ENCODE results near the gene BACH1.

BACH1 gene

GRCh38 chr21:29335720-29336119 is 37.0 kb downstream of the BACH1 start:
- Histone ChIP-seq H3K9ac (ENCODE audit: low read depth, low read length, poor library complexity) (no peak overlapping the region), H3K27me3 (ENCODE audit: control insufficient read depth in 3 of 3, insufficient read depth in 3 of 3, low read depth in 1 of 3, low read length in 3 of 3) (no peaks in the 10 kb centered on the region)

DNA sequence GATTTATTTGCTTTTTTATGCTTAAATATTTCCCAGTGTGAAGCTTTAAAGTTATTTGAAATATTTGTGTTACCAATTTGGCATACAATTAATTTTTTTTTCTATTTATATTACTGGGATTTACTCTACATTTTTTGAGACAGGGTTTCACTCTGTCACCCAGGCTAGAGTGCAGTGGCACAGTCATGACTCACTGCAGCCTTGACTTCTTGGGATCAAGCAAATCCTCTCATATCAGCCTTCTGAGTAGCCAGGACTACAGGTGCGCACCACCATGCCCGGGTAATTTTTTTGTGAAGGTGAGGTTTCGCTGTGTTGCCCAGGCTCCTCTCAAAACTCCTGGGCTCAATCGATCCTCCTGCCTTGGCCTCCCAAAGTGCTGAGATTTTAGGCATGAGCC is 39.5 kb downstream of the BACH1 start:
- Histone ChIP-seq H2BK12ac (ENCODE audit: low read length) (no peak overlapping the region), H3K4me1 (ENCODE audit: control insufficient read depth in 2 of 2, insufficient read depth in 1 of 2, low read depth in 1 of 2, low read length in 2 of 2) (no peaks in the 10 kb centered on the region), H3K27me3 (ENCODE audit: control insufficient read depth in 3 of 3, insufficient read depth in 3 of 3, low read depth in 1 of 3, low read length in 3 of 3) (no peaks in the 10 kb centered on the region), H3K4me3 (ENCODE audit: low read length in 2 of 2) (no peak overlapping the region), H4K8ac (ENCODE audit: low read depth, low read length) (no peak overlapping the region), H3K79me1 (ENCODE audit: low read depth, low read length) (no peaks in the 10 kb centered on the region), H3K14ac (ENCODE audit: low read length) (no peak overlapping the region), H2AK5ac (ENCODE audit: low read depth, low read length) (no peak overlapping the region), H3K4me2 (ENCODE audit: insufficient read depth, low read length, poor library complexity, severe bottlenecking) (no peak overlapping the region), H3K9me3 (replicated peaks in 1 of 2; ENCODE audit: control insufficient read depth in 2 of 2, insufficient read depth in 1 of 2, low read depth in 1 of 2, low read length in 2 of 2) (no peaks in the 10 kb centered on the region), H3K23ac (ENCODE audit: low read depth, low read length, poor library complexity) (no peak overlapping the region), H4K91ac (ENCODE audit: low read depth, low read length, poor library complexity) (no peak overlapping the region), H3K27ac (replicated peaks; ENCODE audit: low read length) (no peak overlapping the region), H3K9ac (ENCODE audit: low read depth, low read length, poor library complexity) (no peak overlapping the region), H3K18ac (ENCODE audit: low read length) (no peak overlapping the region), H2BK120ac (ENCODE audit: low read depth, low read length) (no peak overlapping the region), H3K4ac (ENCODE audit: low read length) (no peak overlapping the region), H2AFZ (ENCODE audit: low read length) (no peak overlapping the region), H2BK5ac (ENCODE audit: low read length) (no peak overlapping the region), H2BK15ac (ENCODE audit: low read length) (no peak overlapping the region), H3K36me3 (replicated peaks in 1 of 2; ENCODE audit: control insufficient read depth in 2 of 2, insufficient read depth in 2 of 2, low read length in 2 of 2) (peaks cover 5 to 76% of the 10 kb centered on the region in 2 donors)
- WGBS, 2 donors (ENCODE audit: extremely low coverage in 2 of 2, insufficient read length in 2 of 2, insufficient replicate concordance in 1 of 2) = no CpG with 5 or more reads among the region's 4 CpGs
- no peak for DNase-seq (ENCODE audit: low spot score)

More at GRCh38 chr21:29335720-29336119, 37.0 kb downstream of the BACH1 start:
- H3K18ac ChIP-seq (ENCODE audit: low read length) = no peak overlapping the region
- H2BK15ac ChIP-seq (ENCODE audit: low read length) = no peak overlapping the region
- peaks cover 3 to 76% of the 10 kb centered on the region in 2 donors for H3K36me3 ChIP-seq (replicated peaks in 1 of 2; ENCODE audit: control insufficient read depth in 2 of 2, insufficient read depth in 2 of 2, low read length in 2 of 2)
- WGBS, 2 donors (ENCODE audit: extremely low coverage in 2 of 2, insufficient read length in 2 of 2, insufficient replicate concordance in 1 of 2) = no CpG with 5 or more reads among the region's 3 CpGs
- no peak overlapping the region for H3K4me3 ChIP-seq (ENCODE audit: low read length in 2 of 2)
- H3K4me1 ChIP-seq (ENCODE audit: control insufficient read depth in 2 of 2, insufficient read depth in 1 of 2, low read depth in 1 of 2, low read length in 2 of 2) = no peaks in the 10 kb centered on the region
- H3K4me2 ChIP-seq (ENCODE audit: insufficient read depth, low read length, poor library complexity, severe bottlenecking) = no peak overlapping the region
- H2AFZ ChIP-seq (ENCODE audit: low read length) = no peak overlapping the region
- no peak overlapping the region for H2BK120ac ChIP-seq (ENCODE audit: low read depth, low read length)
- no peak overlapping the region for H3K4ac ChIP-seq (ENCODE audit: low read length)
- H2BK12ac ChIP-seq (ENCODE audit: low read length) = no peak overlapping the region
- H3K79me1 ChIP-seq (ENCODE audit: low read depth, low read length) = no peaks in the 10 kb centered on the region
- H3K9me3 ChIP-seq (replicated peaks in 1 of 2; ENCODE audit: control insufficient read depth in 2 of 2, insufficient read depth in 1 of 2, low read depth in 1 of 2, low read length in 2 of 2) = no peaks in the 10 kb centered on the region
- no peak overlapping the region for H4K91ac ChIP-seq (ENCODE audit: low read depth, low read length, poor library complexity)
- no peak overlapping the region for H4K8ac ChIP-seq (ENCODE audit: low read depth, low read length)
- no peak overlapping the region for H3K27ac ChIP-seq (replicated peaks; ENCODE audit: low read length)
- no peak overlapping the region for H2AK5ac ChIP-seq (ENCODE audit: low read depth, low read length)
- H3K23ac ChIP-seq (ENCODE audit: low read depth, low read length, poor library complexity) = no peak overlapping the region
- H2BK5ac ChIP-seq (ENCODE audit: low read length) = no peak overlapping the region
- H3K14ac ChIP-seq (ENCODE audit: low read length) = no peak overlapping the region
- DNase-seq (ENCODE audit: low spot score) = no peak

GRCh38 chr21:29340228-29340627 is 41.5 kb downstream of the BACH1 start:
- no peak for DNase-seq (ENCODE audit: low spot score)
- Histone ChIP-seq H3K4me3 (ENCODE audit: low read length in 2 of 2) (no peak overlapping the region), H3K18ac (ENCODE audit: low read length) (no peak overlapping the region), H3K4me1 (ENCODE audit: control insufficient read depth in 2 of 2, insufficient read depth in 1 of 2, low read depth in 1 of 2, low read length in 2 of 2) (no peaks in the 10 kb centered on the region), H2AFZ (ENCODE audit: low read length) (no peak overlapping the region), H3K79me1 (ENCODE audit: low read depth, low read length) (no peaks in the 10 kb centered on the region), H4K91ac (ENCODE audit: low read depth, low read length, poor library complexity) (no peak overlapping the region), H2BK12ac (ENCODE audit: low read length) (no peak overlapping the region), H3K4me2 (ENCODE audit: insufficient read depth, low read length, poor library complexity, severe bottlenecking) (no peak overlapping the region), H3K36me3 (replicated peaks in 1 of 2; ENCODE audit: control insufficient read depth in 2 of 2, insufficient read depth in 2 of 2, low read length in 2 of 2) (peaks cover 7 to 82% of the 10 kb centered on the region in 2 donors), H3K27me3 (ENCODE audit: control insufficient read depth in 3 of 3, insufficient read depth in 3 of 3, low read depth in 1 of 3, low read length in 3 of 3) (no peaks in the 10 kb centered on the region), H2BK120ac (ENCODE audit: low read depth, low read length) (no peak overlapping the region), H2AK5ac (ENCODE audit: low read depth, low read length) (no peak overlapping the region), H3K9ac (ENCODE audit: low read depth, low read length, poor library complexity) (no peak overlapping the region), H2BK5ac (ENCODE audit: low read length) (no peak overlapping the region), H3K27ac (replicated peaks; ENCODE audit: low read length) (no peak overlapping the region), H2BK15ac (ENCODE audit: low read length) (no peak overlapping the region), H3K9me3 (replicated peaks in 1 of 2; ENCODE audit: control insufficient read depth in 2 of 2, insufficient read depth in 1 of 2, low read depth in 1 of 2, low read length in 2 of 2) (no peaks in the 10 kb centered on the region), H4K8ac (ENCODE audit: low read depth, low read length) (no peak overlapping the region), H3K4ac (ENCODE audit: low read length) (no peak overlapping the region), H3K14ac (ENCODE audit: low read length) (no peak overlapping the region), H3K23ac (ENCODE audit: low read depth, low read length, poor library complexity) (no peak overlapping the region)

DNA sequence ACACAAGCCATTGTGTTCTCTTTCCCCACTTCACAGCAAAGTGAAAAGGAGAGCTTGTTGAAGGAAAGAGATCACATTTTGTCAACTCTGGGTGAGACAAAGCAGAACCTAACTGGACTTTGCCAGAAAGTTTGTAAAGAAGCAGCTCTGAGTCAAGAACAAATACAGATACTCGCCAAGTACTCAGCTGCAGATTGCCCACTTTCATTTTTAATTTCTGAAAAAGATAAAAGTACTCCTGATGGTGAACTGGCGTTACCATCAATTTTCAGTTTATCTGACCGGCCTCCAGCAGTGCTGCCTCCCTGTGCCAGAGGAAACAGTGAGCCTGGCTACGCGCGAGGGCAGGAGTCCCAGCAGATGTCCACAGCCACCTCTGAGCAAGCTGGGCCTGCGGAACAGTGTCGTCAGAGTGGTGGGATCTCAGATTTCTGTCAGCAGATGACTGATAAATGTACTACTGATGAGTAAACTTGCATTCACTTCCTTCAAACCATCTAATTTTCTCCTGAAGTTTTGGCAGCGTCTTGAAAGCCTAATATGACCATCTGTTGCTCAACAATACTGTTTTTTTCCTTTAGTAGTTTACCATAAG is 43.7 kb downstream of the BACH1 start:
- Histone ChIP-seq H3K4ac (ENCODE audit: low read length) (no peak overlapping the region), H2AK5ac (ENCODE audit: low read depth, low read length) (no peak overlapping the region), H2BK5ac (ENCODE audit: low read length) (no peak overlapping the region), H4K8ac (ENCODE audit: low read depth, low read length) (no peak overlapping the region), H3K4me3 (ENCODE audit: low read length in 2 of 2) (no peak overlapping the region), H3K9ac (ENCODE audit: low read depth, low read length, poor library complexity) (no peak overlapping the region), H3K18ac (ENCODE audit: low read length) (no peak overlapping the region), H3K36me3 (replicated peaks in 1 of 2; ENCODE audit: control insufficient read depth in 2 of 2, insufficient read depth in 2 of 2, low read length in 2 of 2) (peaks cover 7 to 79% of the 10 kb centered on the region in 2 donors), H2BK15ac (ENCODE audit: low read length) (no peak overlapping the region), H3K4me2 (ENCODE audit: insufficient read depth, low read length, poor library complexity, severe bottlenecking) (no peak overlapping the region), H2BK12ac (ENCODE audit: low read length) (no peak overlapping the region), H2AFZ (ENCODE audit: low read length) (no peak overlapping the region), H3K9me3 (replicated peaks in 1 of 2; ENCODE audit: control insufficient read depth in 2 of 2, insufficient read depth in 1 of 2, low read depth in 1 of 2, low read length in 2 of 2) (no peaks in the 10 kb centered on the region), H3K27ac (replicated peaks; ENCODE audit: low read length) (no peak overlapping the region), H3K27me3 (ENCODE audit: control insufficient read depth in 3 of 3, insufficient read depth in 3 of 3, low read depth in 1 of 3, low read length in 3 of 3) (no peaks in the 10 kb centered on the region), H2BK120ac (ENCODE audit: low read depth, low read length) (no peak overlapping the region), H3K23ac (ENCODE audit: low read depth, low read length, poor library complexity) (no peak overlapping the region), H3K4me1 (ENCODE audit: control insufficient read depth in 2 of 2, insufficient read depth in 1 of 2, low read depth in 1 of 2, low read length in 2 of 2) (no peaks in the 10 kb centered on the region), H3K79me1 (ENCODE audit: low read depth, low read length) (no peaks in the 10 kb centered on the region), H4K91ac (ENCODE audit: low read depth, low read length, poor library complexity) (no peak overlapping the region), H3K14ac (ENCODE audit: low read length) (no peak overlapping the region)
- no peak for DNase-seq (ENCODE audit: low spot score)
- no CpG with 5 or more reads among the region's 9 CpGs for WGBS, 2 donors (ENCODE audit: extremely low coverage in 2 of 2, insufficient read length in 2 of 2, insufficient replicate concordance in 1 of 2)
